Tibial nerve (tissue), 4 donors: Measurements from ENCODE around the gene BCR. TPM values are rescaled to one million over a fixed set of nuclear protein-coding genes. Genes with fewer than 3 reads are reported as not detected.

Experiments
- DNase-seq, 2 donors: peaks; one replicate each; pipeline ENCODE4 v3.0.0-alpha.2; 2019; ENCODE audit warnings: low spot score in 2 of 2
- H3K27ac ChIP-seq, 4 donors: fragments of 200-600 bp; sonication (generic) in 3 of 4; one replicate each; pipeline ENCODE4 v1.5.1; 2017 to 2019; ENCODE audit warnings: mild to moderate bottlenecking in 1 of 4
- H3K27me3 ChIP-seq, 2 donors: fragments of 200-600 bp; sonication (generic) in 1 of 2; one replicate each; pipeline versions ENCODE4 v1.5.1 to v1.6.0; 2017 to 2019
- H3K36me3 ChIP-seq, 3 donors: fragments of 200-600 bp; sonication (generic); one replicate each; pipeline ENCODE4 v1.5.1; 2018 to 2019
- H3K4me1 ChIP-seq, 4 donors: fragments of 200-600 bp; sonication (generic) in 3 of 4; one replicate each; pipeline ENCODE4 v1.5.1; 2017 to 2019
- H3K4me3 ChIP-seq, 4 donors: fragments of 200-600 bp; sonication (generic) in 3 of 4; one replicate each; pipeline ENCODE4 v1.5.1; 2017 to 2019; ENCODE audit warnings: mild to moderate bottlenecking in 1 of 4, moderate library complexity in 1 of 4
- H3K9me3 ChIP-seq, 4 donors: fragments of 200-600 bp; sonication (generic) in 3 of 4; one replicate each; pipeline ENCODE4 v1.5.1; 2017 to 2019
- CTCF ChIP-seq, 5 experiments: fragments of 200-600 bp in 3 of 5; fragments of 450-650 bp in 2 of 5; sonication (generic) in 3 of 5; IDR thresholded peaks; one replicate each; pipeline ENCODE4 v1.5.1; 2016 to 2019; ENCODE audit warnings: antibody characterized with exemption in 5 of 5, mild to moderate bottlenecking in 3 of 5, moderate library complexity in 2 of 5
- EP300 ChIP-seq, 2 donors: sonication (generic); formaldehyde crosslinking; IDR thresholded peaks; one replicate each; pipeline ENCODE4 v1.6.1; 2017; ENCODE audit warnings: antibody characterized with exemption in 2 of 2, mild to moderate bottlenecking in 1 of 2
- POLR2A ChIP-seq, 2 donors: fragments of 450-650 bp; IDR thresholded peaks; one replicate each; pipeline ENCODE4 v1.6.1; 2017; ENCODE audit warnings: antibody characterized with exemption in 2 of 2, mild to moderate bottlenecking in 2 of 2, moderate library complexity in 2 of 2
- WGBS, 2 donors: methylation state at CpG; one replicate each; pipeline ENCODE4 v1.1.5; 2018; 5-methylcytosine and 5-hydroxymethylcytosine counted together
- total RNA-seq, 4 donors: library from RNA; depleted of rRNA; stranded (reverse); fragments of >200 nt; gene quantifications; one replicate each; pipeline ENCODE4 v1.1.0, GENCODE V29; 2016

Gene BCR
- total RNA-seq, 4 donors from 2014 or later, result 99.0 to 174 (median 120) TPM

GRCh38 chr22:23213581-23214334 lies 33.4 kb downstream of the BCR start:
- Histone ChIP-seq H3K4me1 (peaks cover 0 to 78% (median 22%) of the 10 kb centered on the region in 4 donors), H3K27ac (peak overlapping the region in 2 of 4 donors; percentile 37 to 62), H3K36me3 (no peaks in the 10 kb centered on the region), H3K9me3 (no peaks in the 10 kb centered on the region), H3K4me3 (no peak overlapping the region), H3K27me3 (no peaks in the 10 kb centered on the region)
- 64 to 65% methylated on average over 11 of the region's 11 CpGs for WGBS, 2 donors
- no peak for DNase-seq
- no peak for TF ChIP-seq POLR2A (IDR thresholded peaks at IDR 0.05)
- no peak for TF ChIP-seq CTCF (IDR thresholded peaks at IDR 0.05)
- TF ChIP-seq EP300 (IDR thresholded peaks at IDR 0.05), result peak in 1 of 2 donors; percentile 20

GRCh38 chr22:23214398-23214797 lies 34.1 kb downstream of the BCR start:
- DNase-seq, result no peak
- no peaks in the 10 kb centered on the region for H3K36me3 ChIP-seq
- TF ChIP-seq POLR2A (IDR thresholded peaks at IDR 0.05), result no peak
- TF ChIP-seq EP300 (IDR thresholded peaks at IDR 0.05), result no peak
- TF ChIP-seq CTCF (IDR thresholded peaks at IDR 0.05), result no peak
- no peaks in the 10 kb centered on the region for H3K27me3 ChIP-seq
- H3K9me3 ChIP-seq, result no peaks in the 10 kb centered on the region
- peak overlapping the region in 2 of 4 donors; percentile 37 to 62 for H3K27ac ChIP-seq
- H3K4me1 ChIP-seq, result peaks cover 0 to 84% (median 29%) of the 10 kb centered on the region in 4 donors
- 62 to 72% methylated on average over 9 of the region's 9 CpGs for WGBS, 2 donors
- H3K4me3 ChIP-seq, result no peak overlapping the region

GRCh38 chr22:23215294-23216241 lies 35.3 kb downstream of the BCR start:
- peak overlapping the region in 2 of 4 donors; percentile 18 to 62 for H3K27ac ChIP-seq
- H3K36me3 ChIP-seq, result no peaks in the 10 kb centered on the region
- H3K27me3 ChIP-seq, result no peaks in the 10 kb centered on the region
- WGBS, 2 donors, result 62 to 66% methylated on average over 12 of the region's 12 CpGs
- H3K9me3 ChIP-seq, result no peaks in the 10 kb centered on the region
- H3K4me1 ChIP-seq, result peaks cover 0 to 94% (median 40%) of the 10 kb centered on the region in 4 donors
- TF ChIP-seq POLR2A (IDR thresholded peaks at IDR 0.05) (no peak), EP300 (IDR thresholded peaks at IDR 0.05) (peak; percentile 29 to 62)
- H3K4me3 ChIP-seq, result no peak overlapping the region
- no peak for DNase-seq

GRCh38 chr22:23216461-23217170 lies 36.3 kb downstream of the BCR start:
- no peak for TF ChIP-seq POLR2A (IDR thresholded peaks at IDR 0.05)
- no peak for TF ChIP-seq EP300 (IDR thresholded peaks at IDR 0.05)
- no peak for TF ChIP-seq CTCF (IDR thresholded peaks at IDR 0.05)
- no peak for DNase-seq
- 69 to 70% methylated on average over 16 of the region's 16 CpGs for WGBS, 2 donors
- Histone ChIP-seq H3K9me3 (no peaks in the 10 kb centered on the region), H3K27ac (peak overlapping the region in 2 of 4 donors; percentile 31 to 51), H3K4me1 (peaks cover 0 to 95% (median 48%) of the 10 kb centered on the region in 4 donors), H3K36me3 (no peaks in the 10 kb centered on the region), H3K27me3 (no peaks in the 10 kb centered on the region), H3K4me3 (no peak overlapping the region)
